GM18517 (cell line): ENCODE data around the gene KIF4B.

ENCODE experiments used
- ATAC-seq: cut with Tn5 transposase; IDR thresholded peaks from one replicate; pipeline ENCODE4 v1.9.1; 2021; ENCODE audit warnings: mild to moderate bottlenecking, moderate library complexity; ENCODE audit not compliant: unreplicated experiment

Gene KIF4B

DNA sequence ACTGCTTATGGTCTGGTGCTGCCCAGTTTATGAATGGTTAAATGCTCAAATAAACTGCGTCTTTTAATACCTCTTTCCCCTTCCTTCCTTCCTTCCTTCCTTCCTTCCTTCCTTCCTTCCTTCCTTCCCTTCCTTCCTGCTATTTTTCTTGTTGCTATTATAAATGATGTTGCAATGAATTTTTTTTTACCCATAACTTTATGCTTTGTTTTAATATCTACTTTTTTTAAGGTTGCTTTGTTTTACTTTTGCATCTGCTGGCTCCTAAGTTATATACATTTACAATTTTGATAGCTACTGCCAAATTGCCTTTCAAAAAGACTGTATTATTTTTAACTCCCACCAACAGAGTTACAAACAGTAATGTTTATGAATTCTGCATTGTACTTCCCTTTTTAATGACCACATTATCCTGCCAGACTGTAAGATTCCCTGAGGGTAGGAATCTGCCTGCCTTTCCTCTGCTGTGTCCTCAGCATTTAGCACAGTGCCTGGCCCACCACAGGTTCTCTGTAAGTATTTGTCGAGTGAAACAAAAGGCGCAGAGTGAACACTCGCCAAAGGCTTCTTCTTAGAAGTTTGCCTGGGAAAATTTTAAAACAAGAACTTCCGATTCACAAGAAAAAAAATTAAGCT lies 36.9 kb downstream of the KIF4B start:
- no peak for ATAC-seq

- no peak for ATAC-seq
These were observed 39.0 kb downstream of the KIF4B start for GRCh38 chr5:155052532-155052931.

GRCh38 chr5:155053501-155053900 lies 39.9 kb downstream of the KIF4B start:
- no peak for ATAC-seq

- no peak for ATAC-seq
These were observed 43.2 kb downstream of the KIF4B start for GRCh38 chr5:155056644-155057269.

GRCh38 chr5:155057626-155058025 lies 44.1 kb downstream of the KIF4B start:
- no peak for ATAC-seq

- no peak for ATAC-seq
These were observed 51.0 kb downstream of the KIF4B start for GRCh38 chr5:155064580-155064979.

GRCh38 chr5:155066886-155067595 lies 53.5 kb downstream of the KIF4B start:
- no peak for ATAC-seq
